OCI-LY1 (cell line): ENCODE results near the gene NSUN5.

ENCODE experiments used
- EZH2 ChIP-seq: fragments of 200-600 bp; sonication (generic), shearing (Covaris generic); IDR thresholded peaks from 2 replicates; pipeline ENCODE4 v1.8.0; 2017; ENCODE audit warnings: borderline replicate concordance, mixed run types, mild to moderate bottlenecking, antibody characterized with exemption, low read length, moderate library complexity, mixed read lengths
- TF ChIP-seq, protein P1 (sequence below): fragments of 200-600 bp; sonication (generic), shearing (Covaris generic); IDR thresholded peaks from 2 replicates; pipeline ENCODE4 v1.5.1; 2017; ENCODE audit warnings: mild to moderate bottlenecking, antibody characterized with exemption, low read length, moderate library complexity, mixed read lengths

DNA sequence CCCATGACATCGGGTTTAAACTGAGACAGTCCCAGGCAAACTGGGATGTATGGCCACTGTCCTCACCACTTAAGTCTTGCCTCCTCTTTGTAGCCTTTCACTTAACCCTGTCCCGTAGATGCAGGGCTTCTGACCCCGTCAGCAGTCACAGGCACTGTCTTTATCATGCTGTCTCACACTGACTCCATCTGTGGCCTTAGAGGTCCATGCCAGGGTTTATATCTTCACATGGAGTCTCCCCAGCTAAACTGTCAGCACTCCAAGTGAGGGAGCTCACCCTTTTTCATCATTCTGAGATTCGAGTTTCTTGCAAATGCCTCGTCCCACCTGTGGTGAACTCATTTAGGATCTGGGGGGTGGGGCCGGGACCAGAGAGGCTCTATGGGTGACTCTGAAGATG lies 22.1 kb upstream of the NSUN5 start:
- TF ChIP-seq, protein P1, sequence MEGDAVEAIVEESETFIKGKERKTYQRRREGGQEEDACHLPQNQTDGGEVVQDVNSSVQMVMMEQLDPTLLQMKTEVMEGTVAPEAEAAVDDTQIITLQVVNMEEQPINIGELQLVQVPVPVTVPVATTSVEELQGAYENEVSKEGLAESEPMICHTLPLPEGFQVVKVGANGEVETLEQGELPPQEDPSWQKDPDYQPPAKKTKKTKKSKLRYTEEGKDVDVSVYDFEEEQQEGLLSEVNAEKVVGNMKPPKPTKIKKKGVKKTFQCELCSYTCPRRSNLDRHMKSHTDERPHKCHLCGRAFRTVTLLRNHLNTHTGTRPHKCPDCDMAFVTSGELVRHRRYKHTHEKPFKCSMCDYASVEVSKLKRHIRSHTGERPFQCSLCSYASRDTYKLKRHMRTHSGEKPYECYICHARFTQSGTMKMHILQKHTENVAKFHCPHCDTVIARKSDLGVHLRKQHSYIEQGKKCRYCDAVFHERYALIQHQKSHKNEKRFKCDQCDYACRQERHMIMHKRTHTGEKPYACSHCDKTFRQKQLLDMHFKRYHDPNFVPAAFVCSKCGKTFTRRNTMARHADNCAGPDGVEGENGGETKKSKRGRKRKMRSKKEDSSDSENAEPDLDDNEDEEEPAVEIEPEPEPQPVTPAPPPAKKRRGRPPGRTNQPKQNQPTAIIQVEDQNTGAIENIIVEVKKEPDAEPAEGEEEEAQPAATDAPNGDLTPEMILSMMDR = no peak
- no peak for TF ChIP-seq EZH2
